ENCODE results near the gene FOXN4. TPM values are rescaled to one million over a fixed set of nuclear protein-coding genes. Genes with fewer than 3 reads are reported as not detected.

FOXN4 gene
- total RNA-seq, 2 donors from 2014 or later: not detected

DNA sequence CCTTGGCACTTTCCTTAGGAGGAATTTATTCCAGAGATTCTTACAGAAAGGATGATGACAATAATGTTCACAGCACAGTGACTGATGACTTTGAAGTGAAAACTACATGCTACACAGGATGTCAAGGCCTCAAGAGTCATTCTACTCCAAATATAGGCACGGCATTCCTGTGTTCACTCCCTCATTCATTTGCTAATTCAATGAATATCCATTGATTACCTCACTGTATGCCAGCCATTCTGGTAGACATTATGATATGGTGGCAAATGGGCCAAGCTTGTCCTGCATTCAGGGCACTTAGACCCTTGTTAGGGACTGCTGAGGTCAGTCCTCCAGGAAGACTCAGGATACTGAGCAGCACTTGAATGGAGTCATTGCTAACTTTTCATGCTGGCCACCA is 48.0 kb downstream of the FOXN4 start:
- Histone ChIP-seq H3K4me3 (no peak overlapping the region), H3K27me3 (no peaks in the 10 kb centered on the region), H3K27ac (no peak overlapping the region), H3K9me3 (no peaks in the 10 kb centered on the region), H3K36me3 (peaks cover 96% of the 10 kb centered on the region), H3K4me1 (peaks cover 0 to 4% of the 10 kb centered on the region in 2 donors)
- TF ChIP-seq, protein P1, sequence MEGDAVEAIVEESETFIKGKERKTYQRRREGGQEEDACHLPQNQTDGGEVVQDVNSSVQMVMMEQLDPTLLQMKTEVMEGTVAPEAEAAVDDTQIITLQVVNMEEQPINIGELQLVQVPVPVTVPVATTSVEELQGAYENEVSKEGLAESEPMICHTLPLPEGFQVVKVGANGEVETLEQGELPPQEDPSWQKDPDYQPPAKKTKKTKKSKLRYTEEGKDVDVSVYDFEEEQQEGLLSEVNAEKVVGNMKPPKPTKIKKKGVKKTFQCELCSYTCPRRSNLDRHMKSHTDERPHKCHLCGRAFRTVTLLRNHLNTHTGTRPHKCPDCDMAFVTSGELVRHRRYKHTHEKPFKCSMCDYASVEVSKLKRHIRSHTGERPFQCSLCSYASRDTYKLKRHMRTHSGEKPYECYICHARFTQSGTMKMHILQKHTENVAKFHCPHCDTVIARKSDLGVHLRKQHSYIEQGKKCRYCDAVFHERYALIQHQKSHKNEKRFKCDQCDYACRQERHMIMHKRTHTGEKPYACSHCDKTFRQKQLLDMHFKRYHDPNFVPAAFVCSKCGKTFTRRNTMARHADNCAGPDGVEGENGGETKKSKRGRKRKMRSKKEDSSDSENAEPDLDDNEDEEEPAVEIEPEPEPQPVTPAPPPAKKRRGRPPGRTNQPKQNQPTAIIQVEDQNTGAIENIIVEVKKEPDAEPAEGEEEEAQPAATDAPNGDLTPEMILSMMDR (IDR thresholded peaks at IDR 0.05): no peak
- no peak for DNase-seq (ENCODE audit: low spot score)

DNA sequence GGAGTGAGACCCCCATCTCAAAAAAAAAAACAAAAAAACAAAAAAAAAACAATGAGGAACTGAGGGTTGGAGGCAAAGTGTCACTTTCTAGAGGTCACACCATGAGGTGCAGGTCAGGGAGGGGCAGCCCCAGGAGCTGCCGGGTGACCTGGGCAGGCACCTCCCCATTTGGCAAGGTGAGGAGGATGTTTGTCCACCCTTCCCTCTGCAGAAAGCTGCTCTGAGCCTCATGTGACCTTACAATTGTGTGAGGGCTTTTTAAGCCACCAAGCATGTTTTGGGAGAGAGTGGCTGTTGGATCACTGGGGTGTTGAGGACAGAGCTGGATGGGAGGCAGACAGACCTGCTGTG is 49.6 kb downstream of the FOXN4 start:
- H3K36me3 ChIP-seq: peaks cover 95% of the 10 kb centered on the region
- H3K27me3 ChIP-seq: no peaks in the 10 kb centered on the region
- no peak overlapping the region for H3K27ac ChIP-seq
- H3K9me3 ChIP-seq: no peaks in the 10 kb centered on the region
- H3K4me3 ChIP-seq: no peak overlapping the region
- peaks cover 0 to 4% of the 10 kb centered on the region in 2 donors for H3K4me1 ChIP-seq
- TF ChIP-seq, protein P1 (IDR thresholded peaks at IDR 0.05): no peak
- no peak for DNase-seq (ENCODE audit: low spot score)

DNA sequence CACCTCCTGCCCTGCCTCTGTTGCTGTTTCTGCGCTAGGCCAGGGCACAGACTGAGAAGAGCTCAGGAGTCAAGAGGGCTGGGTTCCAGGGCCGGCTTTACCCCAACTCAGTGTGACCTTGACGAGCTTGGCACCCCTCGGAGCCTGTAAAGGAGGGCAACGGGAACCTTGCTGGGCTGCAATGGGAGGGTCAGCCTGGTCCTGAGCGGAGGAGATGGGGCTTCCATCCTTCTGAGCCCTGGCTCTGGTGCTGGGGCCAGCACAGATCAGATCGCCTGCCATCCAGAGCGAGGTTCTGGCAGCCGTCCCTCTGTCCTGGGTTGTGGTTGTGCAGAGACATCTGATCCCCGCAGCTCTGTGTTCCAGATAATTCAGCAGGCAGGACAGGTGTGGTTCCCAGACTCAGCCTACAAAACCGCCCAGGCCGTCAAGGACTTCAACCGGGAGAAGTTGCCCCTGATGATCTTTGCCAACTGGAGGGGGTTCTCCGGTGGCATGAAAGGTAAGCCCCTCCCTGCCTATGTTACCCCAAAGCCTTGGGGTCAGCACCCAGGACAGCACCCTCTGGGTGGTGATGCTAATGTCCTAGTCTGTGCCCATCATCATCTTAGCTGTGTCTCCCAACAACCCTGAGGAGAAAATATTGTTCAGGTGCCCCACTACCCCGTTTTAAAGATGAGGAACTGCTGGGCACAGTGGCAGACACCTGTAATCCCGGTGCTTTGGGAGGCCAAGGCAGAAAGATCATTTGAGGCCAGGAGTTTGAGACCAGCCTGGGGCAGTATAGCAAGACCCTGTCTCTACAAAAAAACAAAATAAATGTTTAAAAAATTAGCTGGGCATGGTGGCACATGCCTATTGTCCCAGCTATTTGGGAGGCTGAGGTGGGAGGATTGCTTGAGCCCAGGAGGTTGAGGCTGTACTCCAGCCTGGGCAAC is 50.2 kb downstream of the FOXN4 start:
- H3K27me3 ChIP-seq: no peaks in the 10 kb centered on the region
- H3K9me3 ChIP-seq: peaks cover 0 to 4% of the 10 kb centered on the region in 2 donors
- no peak overlapping the region for H3K27ac ChIP-seq
- DNase-seq (ENCODE audit: low spot score): no peak
- peaks cover 95% of the 10 kb centered on the region for H3K36me3 ChIP-seq
- TF ChIP-seq, protein P1 (IDR thresholded peaks at IDR 0.05): no peak
- H3K4me1 ChIP-seq: no peaks in the 10 kb centered on the region
- no peak overlapping the region for H3K4me3 ChIP-seq

DNA sequence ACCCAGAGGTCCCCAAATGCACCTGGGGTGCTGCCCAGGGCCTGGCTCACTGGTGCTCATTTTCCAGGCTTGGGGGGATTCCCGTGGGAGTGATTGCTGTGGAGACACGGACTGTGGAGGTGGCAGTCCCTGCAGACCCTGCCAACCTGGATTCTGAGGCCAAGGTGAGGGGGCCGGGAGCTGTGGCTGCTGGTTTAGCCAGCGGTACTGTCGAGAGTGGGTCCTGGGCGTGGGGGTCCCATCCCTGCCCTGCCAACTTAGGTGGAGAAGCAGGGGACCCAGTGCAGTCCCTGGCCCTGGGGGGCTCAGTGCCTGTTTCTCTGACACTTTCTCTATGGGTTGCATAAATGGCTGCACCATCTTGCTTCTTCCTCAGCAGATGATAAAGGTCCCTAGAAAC is 50.9 kb downstream of the FOXN4 start:
- no peak overlapping the region for H3K27ac ChIP-seq
- TF ChIP-seq, protein P1 (IDR thresholded peaks at IDR 0.05): no peak

DNA sequence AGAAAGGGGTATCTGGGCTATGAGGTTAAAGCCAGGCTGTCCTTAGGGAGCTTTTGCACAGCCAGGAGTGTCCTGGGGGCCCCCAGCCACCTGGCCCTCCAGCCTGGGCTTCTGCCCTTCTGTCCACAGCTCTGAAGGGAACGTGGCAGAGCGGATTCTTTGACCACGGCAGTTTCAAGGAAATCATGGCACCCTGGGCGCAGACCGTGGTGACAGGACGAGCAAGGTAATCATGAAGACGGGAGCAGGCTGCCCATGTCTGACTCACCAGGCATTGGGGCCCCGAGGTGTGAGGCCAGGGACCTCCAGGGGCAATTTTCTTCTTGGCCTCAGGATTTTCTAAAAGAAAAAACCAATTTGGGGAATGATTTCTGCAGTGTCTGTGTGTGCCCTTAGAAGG is 53.1 kb downstream of the FOXN4 start:
- H3K4me3 ChIP-seq: no peak overlapping the region
- H3K27me3 ChIP-seq: no peaks in the 10 kb centered on the region
- TF ChIP-seq, protein P1 (IDR thresholded peaks at IDR 0.05): no peak
- peaks cover 0 to 10% of the 10 kb centered on the region in 2 donors for H3K9me3 ChIP-seq
- no peak overlapping the region for H3K27ac ChIP-seq
- DNase-seq (ENCODE audit: low spot score): no peak
- H3K36me3 ChIP-seq: peaks cover 98% of the 10 kb centered on the region
- no peaks in the 10 kb centered on the region for H3K4me1 ChIP-seq

More for the DNA sequence above, 50.9 kb downstream of the FOXN4 start:
- peaks cover 0 to 10% of the 10 kb centered on the region in 2 donors for H3K9me3 ChIP-seq
- no peak overlapping the region for H3K4me3 ChIP-seq
- no peak for DNase-seq (ENCODE audit: low spot score)
- no peaks in the 10 kb centered on the region for H3K27me3 ChIP-seq
- peaks cover 97% of the 10 kb centered on the region for H3K36me3 ChIP-seq
- no peaks in the 10 kb centered on the region for H3K4me1 ChIP-seq
